Skeletal muscle satellite cell (primary cell): ENCODE data around the gene IP6K1.

Experiments
- H3K27me3 ChIP-seq: 2 replicates; pipeline ENCODE4 v1.7.0; 2013; ENCODE audit warnings: low read length; ENCODE audit not compliant: control insufficient read depth, insufficient read depth
- H3K36me3 ChIP-seq: 2 replicates; pipeline ENCODE4 v1.7.0; 2013; ENCODE audit warnings: mild to moderate bottlenecking, control low read depth, low read length; ENCODE audit not compliant: insufficient read depth
- H3K4me1 ChIP-seq: 2 replicates; pipeline ENCODE4 v1.7.0; 2013; ENCODE audit warnings: low read length; ENCODE audit not compliant: control insufficient read depth, insufficient read depth
- H3K4me2 ChIP-seq: 2 replicates; pipeline ENCODE4 v1.7.0; 2013; ENCODE audit warnings: mild to moderate bottlenecking, low read length
- H3K4me3 ChIP-seq: 2 replicates; pipeline ENCODE4 v1.7.0; 2013; ENCODE audit warnings: low read length
- H3K9ac ChIP-seq: 2 replicates; pipeline ENCODE4 v1.7.0; 2013; ENCODE audit warnings: mild to moderate bottlenecking, low read depth, low read length, moderate library complexity
- H3K9me3 ChIP-seq: replicated peaks from 2 replicates; pipeline ENCODE4 v1.7.0; 2013; ENCODE audit warnings: mild to moderate bottlenecking, control low read depth, low read length

The IP6K1 gene

GRCh38 chr3:49721596-49721895 is 64.8 kb downstream of the IP6K1 start:
- peaks cover 43% of the 10 kb centered on the region for H3K36me3 ChIP-seq
- no peaks in the 10 kb centered on the region for H3K9me3 ChIP-seq
- H3K9ac ChIP-seq, result no peak overlapping the region
- H3K4me1 ChIP-seq, result peaks cover 30% of the 10 kb centered on the region
- H3K4me2 ChIP-seq, result no peak overlapping the region
- no peak overlapping the region for H3K4me3 ChIP-seq
- no peaks in the 10 kb centered on the region for H3K27me3 ChIP-seq

- H3K36me3 ChIP-seq, result peaks cover 39% of the 10 kb centered on the region
- H3K9ac ChIP-seq, result no peak overlapping the region
- H3K9me3 ChIP-seq, result no peaks in the 10 kb centered on the region
- no peak overlapping the region for H3K4me2 ChIP-seq
- H3K4me1 ChIP-seq, result peaks cover 30% of the 10 kb centered on the region
- H3K4me3 ChIP-seq, result no peak overlapping the region
- no peaks in the 10 kb centered on the region for H3K27me3 ChIP-seq
Measured at GRCh38 chr3:49720855-49721595, 65.3 kb downstream of the IP6K1 start.

- Histone ChIP-seq H3K4me2 (peak within 1 kb of the TSS; percentile 91), H3K36me3 (peaks cover 25% of the 10 kb centered on the region), H3K9ac (no peak within 1 kb of the TSS), H3K9me3 (no peaks in the 10 kb centered on the region), H3K4me1 (peaks cover 24% of the 10 kb centered on the region), H3K4me3 (peak within 1 kb of the TSS; percentile 66), H3K27me3 (no peaks in the 10 kb centered on the region)
Measured at GRCh38 chr3:49719214-49719884, 67.0 kb downstream of the IP6K1 start, which contains the start of gene AMIGO3. TSS of gene AMIGO3 (minus strand) at chr3:49719684. CDS start at chr3:49719465, 219 bp downstream.

GRCh38 chr3:49718858-49719213 is 67.5 kb downstream of the IP6K1 start:
- H3K4me3 ChIP-seq, result peak overlapping the region; percentile 66
- no peak overlapping the region for H3K9ac ChIP-seq
- peaks cover 21% of the 10 kb centered on the region for H3K4me1 ChIP-seq
- no peaks in the 10 kb centered on the region for H3K9me3 ChIP-seq
- H3K27me3 ChIP-seq, result no peaks in the 10 kb centered on the region
- H3K4me2 ChIP-seq, result peak overlapping the region; percentile 91
- H3K36me3 ChIP-seq, result peaks cover 25% of the 10 kb centered on the region

GRCh38 chr3:49717959-49718857 is 68.1 kb downstream of the IP6K1 start:
- H3K4me2 ChIP-seq, result peak overlapping the region; percentile 91
- no peak overlapping the region for H3K4me3 ChIP-seq
- H3K36me3 ChIP-seq, result peaks cover 25% of the 10 kb centered on the region
- H3K27me3 ChIP-seq, result no peaks in the 10 kb centered on the region
- H3K9me3 ChIP-seq, result no peaks in the 10 kb centered on the region
- H3K4me1 ChIP-seq, result peaks cover 21% of the 10 kb centered on the region
- no peak overlapping the region for H3K9ac ChIP-seq

GRCh38 chr3:49717211-49717958 is 69.0 kb downstream of the IP6K1 start:
- no peak overlapping the region for H3K9ac ChIP-seq
- no peak overlapping the region for H3K4me3 ChIP-seq
- H3K4me1 ChIP-seq, result peaks cover 13% of the 10 kb centered on the region
- H3K36me3 ChIP-seq, result peaks cover 20% of the 10 kb centered on the region
- H3K9me3 ChIP-seq, result no peaks in the 10 kb centered on the region
- H3K4me2 ChIP-seq, result no peak overlapping the region
- H3K27me3 ChIP-seq, result no peaks in the 10 kb centered on the region

- no peak overlapping the region for H3K4me3 ChIP-seq
Measured at GRCh38 chr3:49716691-49717210, 69.6 kb downstream of the IP6K1 start.

GRCh38 chr3:49716169-49716568 is 70.2 kb downstream of the IP6K1 start:
- H3K4me2 ChIP-seq, result no peak overlapping the region
- no peak overlapping the region for H3K4me3 ChIP-seq
- H3K9me3 ChIP-seq, result no peaks in the 10 kb centered on the region
- no peaks in the 10 kb centered on the region for H3K27me3 ChIP-seq
- H3K9ac ChIP-seq, result no peak overlapping the region
- H3K36me3 ChIP-seq, result peaks cover 9% of the 10 kb centered on the region
- H3K4me1 ChIP-seq, result peaks cover 10% of the 10 kb centered on the region

More at GRCh38 chr3:49716691-49717210, 69.6 kb downstream of the IP6K1 start:
- Histone ChIP-seq H3K27me3 (no peaks in the 10 kb centered on the region), H3K4me1 (peaks cover 10% of the 10 kb centered on the region), H3K9ac (no peak overlapping the region), H3K4me2 (no peak overlapping the region), H3K9me3 (no peaks in the 10 kb centered on the region), H3K36me3 (peaks cover 14% of the 10 kb centered on the region)

- no peaks in the 10 kb centered on the region for H3K9me3 ChIP-seq
- H3K27me3 ChIP-seq, result no peaks in the 10 kb centered on the region
- no peak overlapping the region for H3K4me2 ChIP-seq
- H3K4me1 ChIP-seq, result peaks cover 10% of the 10 kb centered on the region
- H3K36me3 ChIP-seq, result peaks cover 4% of the 10 kb centered on the region
- no peak overlapping the region for H3K9ac ChIP-seq
- no peak overlapping the region for H3K4me3 ChIP-seq
Measured at GRCh38 chr3:49715611-49716121, 70.7 kb downstream of the IP6K1 start.

- H3K9me3 ChIP-seq, result no peaks in the 10 kb centered on the region
- peaks cover 10% of the 10 kb centered on the region for H3K4me1 ChIP-seq
- no peaks in the 10 kb centered on the region for H3K36me3 ChIP-seq
- no peaks in the 10 kb centered on the region for H3K27me3 ChIP-seq
- H3K9ac ChIP-seq, result no peak overlapping the region
- no peak overlapping the region for H3K4me2 ChIP-seq
- H3K4me3 ChIP-seq, result no peak overlapping the region
Measured at GRCh38 chr3:49714728-49715550, 71.4 kb downstream of the IP6K1 start.
